Endothelial cell of umbilical vein (primary cell): ENCODE results near the gene TTYH2.

ENCODE experiments used
- EZH2 ChIP-seq: IDR thresholded peaks from 2 replicates; pipeline ENCODE4 v1.6.1; 2012; ENCODE audit warnings: borderline replicate concordance, low read depth, mild to moderate bottlenecking, moderate library complexity, low read length, inconsistent platforms; ENCODE audit not compliant: severe bottlenecking
- FOS ChIP-seq: IDR thresholded peaks from 2 replicates; pipeline ENCODE4 v1.6.1; 2011; ENCODE audit warnings: mild to moderate bottlenecking, low read length, moderate library complexity, borderline replicate concordance; ENCODE audit not compliant: insufficient read depth
- GATA2 ChIP-seq: IDR thresholded peaks from 2 replicates; pipeline ENCODE4 v1.7.0; 2011; ENCODE audit warnings: low read depth, mild to moderate bottlenecking, moderate library complexity, mixed read lengths, low read length; ENCODE audit not compliant: insufficient read length, insufficient read depth
- JUN ChIP-seq: IDR thresholded peaks from 2 replicates; pipeline ENCODE4 v1.6.1; 2011; ENCODE audit warnings: borderline replicate concordance, low read depth; ENCODE audit not compliant: insufficient read length, insufficient read depth
- MYC ChIP-seq: IDR thresholded peaks from one replicate; pipeline ENCODE4 v1.6.1; 2011; ENCODE audit warnings: mild to moderate bottlenecking, low read depth, low read length
- POLR2A ChIP-seq: IDR thresholded peaks from 2 replicates; pipeline ENCODE4 v1.6.1; 2012; ENCODE audit warnings: low read depth, mild to moderate bottlenecking, control low read depth, low read length
- POLR2AphosphoS5 ChIP-seq: IDR thresholded peaks from 2 replicates; pipeline ENCODE4 v1.6.1; 2012; ENCODE audit warnings: low read depth, mild to moderate bottlenecking, control low read depth, low read length, moderate library complexity; ENCODE audit not compliant: insufficient read depth
- TF ChIP-seq, protein P1 (sequence below), 2 donors: IDR thresholded peaks; 1 replicate in 1 of 2; 2 replicates in 1 of 2; pipeline ENCODE4 v1.5.1; 2011; ENCODE audit warnings: low read length in 2 of 2, mild to moderate bottlenecking in 2 of 2, moderate library complexity in 2 of 2, control low read depth in 1 of 2, inconsistent platforms in 1 of 2, low read depth in 1 of 2; ENCODE audit not compliant: insufficient read depth in 1 of 2; ENCODE audit errors: extremely low read depth in 1 of 2
- TF ChIP-seq, protein P2 (sequence below): IDR thresholded peaks from 2 replicates; pipeline ENCODE4 v1.6.1; 2011; ENCODE audit not compliant: insufficient read depth, insufficient read length

DNA sequence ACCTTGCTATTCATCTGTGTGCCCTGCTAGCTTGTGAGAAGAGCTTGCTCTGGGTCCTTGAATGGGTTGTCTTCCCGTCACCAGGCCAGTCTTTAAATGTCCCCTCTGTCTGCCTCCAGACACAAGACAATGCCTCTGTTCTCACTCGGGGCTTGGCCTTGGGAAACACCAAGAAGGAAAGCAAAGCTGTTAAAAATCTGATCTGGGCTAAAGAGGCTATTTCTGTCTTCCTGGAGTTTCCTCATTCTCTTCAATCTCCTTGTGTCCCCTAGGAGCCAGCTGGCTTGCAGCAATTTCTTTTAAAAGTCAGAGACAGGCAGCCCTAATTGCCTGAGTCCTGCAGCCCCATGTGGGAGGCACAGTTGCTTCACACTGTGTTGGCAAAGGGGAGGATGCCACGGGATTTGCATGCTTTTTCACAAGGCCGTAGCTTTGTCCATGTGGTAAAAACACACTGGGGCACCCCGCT, 63.2 kb downstream of the TTYH2 start:
- TF ChIP-seq POLR2A (no peak), EZH2 (no peak), POLR2AphosphoS5 (no peak), JUN (no peak), FOS (no peak), MYC (no peak), GATA2 (no peak)
- TF ChIP-seq, protein P1, sequence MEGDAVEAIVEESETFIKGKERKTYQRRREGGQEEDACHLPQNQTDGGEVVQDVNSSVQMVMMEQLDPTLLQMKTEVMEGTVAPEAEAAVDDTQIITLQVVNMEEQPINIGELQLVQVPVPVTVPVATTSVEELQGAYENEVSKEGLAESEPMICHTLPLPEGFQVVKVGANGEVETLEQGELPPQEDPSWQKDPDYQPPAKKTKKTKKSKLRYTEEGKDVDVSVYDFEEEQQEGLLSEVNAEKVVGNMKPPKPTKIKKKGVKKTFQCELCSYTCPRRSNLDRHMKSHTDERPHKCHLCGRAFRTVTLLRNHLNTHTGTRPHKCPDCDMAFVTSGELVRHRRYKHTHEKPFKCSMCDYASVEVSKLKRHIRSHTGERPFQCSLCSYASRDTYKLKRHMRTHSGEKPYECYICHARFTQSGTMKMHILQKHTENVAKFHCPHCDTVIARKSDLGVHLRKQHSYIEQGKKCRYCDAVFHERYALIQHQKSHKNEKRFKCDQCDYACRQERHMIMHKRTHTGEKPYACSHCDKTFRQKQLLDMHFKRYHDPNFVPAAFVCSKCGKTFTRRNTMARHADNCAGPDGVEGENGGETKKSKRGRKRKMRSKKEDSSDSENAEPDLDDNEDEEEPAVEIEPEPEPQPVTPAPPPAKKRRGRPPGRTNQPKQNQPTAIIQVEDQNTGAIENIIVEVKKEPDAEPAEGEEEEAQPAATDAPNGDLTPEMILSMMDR (IDR thresholded peaks at IDR 0.05; ENCODE audit: extremely low read depth in 1 of 2, insufficient read depth in 1 of 2, low read depth in 1 of 2, low read length in 2 of 2), result no peak
- TF ChIP-seq, protein P2, sequence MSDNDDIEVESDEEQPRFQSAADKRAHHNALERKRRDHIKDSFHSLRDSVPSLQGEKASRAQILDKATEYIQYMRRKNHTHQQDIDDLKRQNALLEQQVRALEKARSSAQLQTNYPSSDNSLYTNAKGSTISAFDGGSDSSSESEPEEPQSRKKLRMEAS, result no peak
